ENCODE results near the gene SNAPIN. TPM values are rescaled to one million over a fixed set of nuclear protein-coding genes. Genes with fewer than 3 reads are reported as not detected.
"Not testable (repeated sequence)": the region's sequence is repeated elsewhere in the genome, so short reads cannot be mapped to it uniquely, and the experiment has no call there.

The SNAPIN gene
- total RNA-seq, 2 donors from 2014 or later, result 29.3 to 33.0 TPM

- Histone ChIP-seq H3K4me3 (peak overlapping the region; percentile 67), H3K4me1 (peaks cover 5% of the 10 kb centered on the region), H3K27me3 (no peaks in the 10 kb centered on the region), H3K9ac (ENCODE audit: low read depth in 2 of 2, low read length in 2 of 2) (peak overlapping the region in 1 of 2 donors; percentile 87), H3K36me3 (peaks cover 14% of the 10 kb centered on the region), H3K9me3 (no peaks in the 10 kb centered on the region), H3K27ac (no peak overlapping the region)
- intact Hi-C loops (cut with DNase I), result loop anchor here (10.0 kb wide), 1 partner anchor 85 kb away; no protein-coding TSS in a partner anchor
- no peak for DNase-seq
- TF ChIP-seq, protein P1, sequence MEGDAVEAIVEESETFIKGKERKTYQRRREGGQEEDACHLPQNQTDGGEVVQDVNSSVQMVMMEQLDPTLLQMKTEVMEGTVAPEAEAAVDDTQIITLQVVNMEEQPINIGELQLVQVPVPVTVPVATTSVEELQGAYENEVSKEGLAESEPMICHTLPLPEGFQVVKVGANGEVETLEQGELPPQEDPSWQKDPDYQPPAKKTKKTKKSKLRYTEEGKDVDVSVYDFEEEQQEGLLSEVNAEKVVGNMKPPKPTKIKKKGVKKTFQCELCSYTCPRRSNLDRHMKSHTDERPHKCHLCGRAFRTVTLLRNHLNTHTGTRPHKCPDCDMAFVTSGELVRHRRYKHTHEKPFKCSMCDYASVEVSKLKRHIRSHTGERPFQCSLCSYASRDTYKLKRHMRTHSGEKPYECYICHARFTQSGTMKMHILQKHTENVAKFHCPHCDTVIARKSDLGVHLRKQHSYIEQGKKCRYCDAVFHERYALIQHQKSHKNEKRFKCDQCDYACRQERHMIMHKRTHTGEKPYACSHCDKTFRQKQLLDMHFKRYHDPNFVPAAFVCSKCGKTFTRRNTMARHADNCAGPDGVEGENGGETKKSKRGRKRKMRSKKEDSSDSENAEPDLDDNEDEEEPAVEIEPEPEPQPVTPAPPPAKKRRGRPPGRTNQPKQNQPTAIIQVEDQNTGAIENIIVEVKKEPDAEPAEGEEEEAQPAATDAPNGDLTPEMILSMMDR (IDR thresholded peaks at IDR 0.05), result no peak
These were observed 1.2 kb downstream of the SNAPIN start for GRCh38 chr1:153659656-153660055.

GRCh38 chr1:153661111-153661708 lies 2.7 kb downstream of the SNAPIN start:
- TF ChIP-seq, protein P1 (IDR thresholded peaks at IDR 0.05), result no peak
- Histone ChIP-seq H3K27ac (no peak overlapping the region), H3K9me3 (no peaks in the 10 kb centered on the region), H3K9ac (ENCODE audit: low read depth in 2 of 2, low read length in 2 of 2) (no peak overlapping the region), H3K27me3 (no peaks in the 10 kb centered on the region), H3K36me3 (peaks cover 26% of the 10 kb centered on the region), H3K4me3 (no peak overlapping the region), H3K4me1 (peaks cover 5% of the 10 kb centered on the region)
- DNase-seq, result no peak
- intact Hi-C loops (cut with DNase I), result loop anchor here (10.0 kb wide), 1 partner anchor 86 kb away; no protein-coding TSS in a partner anchor

DNA sequence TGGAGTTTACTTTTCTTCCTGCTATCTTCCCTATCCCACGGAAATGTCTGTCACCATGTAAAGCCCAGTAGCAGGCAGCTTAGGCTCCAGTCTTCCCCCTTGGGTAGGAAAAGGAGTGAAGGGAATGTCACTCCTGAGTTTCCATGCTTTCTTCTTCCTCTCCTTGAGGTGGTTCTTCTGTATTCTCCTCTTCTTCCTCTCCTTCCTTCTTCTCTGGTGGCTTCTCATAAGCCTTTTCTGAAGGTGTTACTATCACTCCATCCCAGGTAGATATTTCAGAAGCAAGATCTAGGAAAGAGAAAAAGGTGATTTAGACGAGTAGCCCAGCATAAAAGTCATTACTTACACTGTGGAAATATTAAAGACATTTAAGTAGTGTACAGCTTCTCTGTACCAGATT lies 3.8 kb downstream of the SNAPIN start:
- intact Hi-C loops (cut with DNase I), result loop anchor here (10.0 kb wide), 1 partner anchor 87 kb away; no protein-coding TSS in a partner anchor
- no peak overlapping the region for H3K9ac ChIP-seq (ENCODE audit: low read depth in 2 of 2, low read length in 2 of 2)
- TF ChIP-seq, protein P1 (IDR thresholded peaks at IDR 0.05), result no peak

GRCh38 chr1:153663211-153663610 lies 4.7 kb downstream of the SNAPIN start:
- H3K9me3 ChIP-seq, result no peaks in the 10 kb centered on the region
- peaks cover 38% of the 10 kb centered on the region for H3K36me3 ChIP-seq
- intact Hi-C loops (cut with DNase I), result loop anchor here (10.0 kb wide), 1 partner anchor 88 kb away; no protein-coding TSS in a partner anchor
- H3K9ac ChIP-seq (ENCODE audit: low read depth in 2 of 2, low read length in 2 of 2), result no peak overlapping the region
- no peak overlapping the region for H3K27ac ChIP-seq
- TF ChIP-seq, protein P1 (IDR thresholded peaks at IDR 0.05), result no peak
- H3K27me3 ChIP-seq, result no peaks in the 10 kb centered on the region
- peaks cover 5% of the 10 kb centered on the region for H3K4me1 ChIP-seq
- H3K4me3 ChIP-seq, result no peak overlapping the region
- no peak for DNase-seq

More for the DNA sequence above, 3.8 kb downstream of the SNAPIN start:
- Histone ChIP-seq H3K27ac (no peak overlapping the region), H3K9me3 (no peaks in the 10 kb centered on the region), H3K27me3 (no peaks in the 10 kb centered on the region), H3K36me3 (peaks cover 37% of the 10 kb centered on the region), H3K4me1 (peaks cover 5% of the 10 kb centered on the region), H3K4me3 (no peak overlapping the region)
- no peak for DNase-seq

DNA sequence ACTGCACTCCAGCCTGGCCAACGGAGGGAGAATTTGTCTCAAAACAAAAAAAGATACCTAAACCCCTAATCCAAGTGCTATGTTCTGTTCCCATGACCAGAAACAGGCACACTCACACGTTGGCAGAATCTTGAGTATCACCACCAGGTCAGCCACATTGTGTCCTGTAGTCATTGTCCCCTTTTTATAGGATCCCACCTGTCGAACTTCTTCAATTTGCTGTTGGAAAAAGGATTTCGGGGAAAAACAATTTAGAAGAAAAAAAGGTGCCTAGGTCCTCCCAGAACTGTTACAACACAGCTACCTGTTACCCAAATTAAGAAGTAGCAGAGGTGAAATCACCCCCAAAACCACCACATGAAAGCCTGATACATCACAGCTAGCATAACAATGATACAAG lies 8.9 kb downstream of the SNAPIN start:
- DNase-seq, result no peak
- no peak overlapping the region for H3K4me3 ChIP-seq
- H3K36me3 ChIP-seq, result peaks cover 38% of the 10 kb centered on the region
- no peak overlapping the region for H3K27ac ChIP-seq
- TF ChIP-seq, protein P1 (IDR thresholded peaks at IDR 0.05), result no peak
- H3K9me3 ChIP-seq, result no peaks in the 10 kb centered on the region
- no peaks in the 10 kb centered on the region for H3K27me3 ChIP-seq
- no peak overlapping the region for H3K9ac ChIP-seq (ENCODE audit: low read depth in 2 of 2, low read length in 2 of 2)
- intact Hi-C loops (cut with DNase I), result loop anchor here (10.0 kb wide), 1 partner anchor 93 kb away; no protein-coding TSS in a partner anchor
- H3K4me1 ChIP-seq, result peaks cover 9% of the 10 kb centered on the region

DNA sequence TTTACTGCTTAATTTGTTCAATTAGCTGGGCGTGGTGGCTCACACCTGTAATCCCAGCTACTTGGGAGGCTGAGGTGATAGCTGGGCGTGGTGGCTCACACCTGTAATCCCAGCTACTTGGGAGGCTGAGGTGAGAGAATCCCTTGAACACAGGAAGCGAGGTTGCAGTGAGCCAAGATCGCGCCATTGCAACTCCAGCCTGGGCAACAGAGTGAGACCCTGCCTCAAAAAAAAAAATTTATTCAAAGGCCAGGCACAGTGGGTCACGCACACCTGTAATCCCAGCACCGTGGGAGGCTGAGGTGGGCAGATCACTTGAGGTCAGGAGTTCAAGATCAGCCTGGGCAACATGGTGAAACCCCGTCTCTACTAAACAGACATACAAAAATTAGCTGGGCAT lies 10.2 kb downstream of the SNAPIN start:
- DNase-seq; H3K4me1 ChIP-seq; H3K27ac ChIP-seq; H3K9ac ChIP-seq (ENCODE audit: low read depth in 2 of 2, low read length in 2 of 2); H3K4me3 ChIP-seq; H3K27me3 ChIP-seq; H3K9me3 ChIP-seq: not testable (repeated sequence)
- intact Hi-C loops (cut with DNase I), result loop anchor here (10.0 kb wide), 1 partner anchor 94 kb away; no protein-coding TSS in a partner anchor
- peaks cover 30% of the 10 kb centered on the region for H3K36me3 ChIP-seq
